CD4-positive, alpha-beta T cell (primary cell): ENCODE results near the gene CCDC157. TPM values are rescaled to one million over a fixed set of nuclear protein-coding genes. Genes with fewer than 3 reads are reported as not detected.
A peak's percentile ranks its signal among the peaks of the same experiment; 100 is the strongest.

Experiments
- ATAC-seq: fragments of 200-7000 bp; cut with Tn5 transposase; one replicate; pipeline ENCODE4 v1.10.0; 2022; ENCODE audit warnings: mild to moderate bottlenecking; ENCODE audit not compliant: poor library complexity
- CTCF ChIA-PET: fragments of 350-600 bp; sonication (Branson Sonifier 250); formaldehyde crosslinking; loops from one replicate; lab custom pipeline; 2021; ENCODE audit warnings: antibody characterized with exemption, inconsistent platforms; lab: Charles Lee
- POLR2A ChIA-PET: fragments of 350-600 bp; sonication (Branson Sonifier 250); formaldehyde crosslinking; loops from one replicate; lab custom pipeline; 2021; ENCODE audit warnings: antibody characterized with exemption, inconsistent platforms; lab: Charles Lee
- DNase-seq, 14 experiments: peaks; one replicate each; pipeline ENCODE4 v3.0.0-alpha.2; 2013 to 2020; ENCODE audit warnings: mixed read lengths in 2 of 14
- H3K27ac ChIP-seq, 2 donors: one replicate each; pipeline versions ENCODE4 v1.5.1 to v1.7.0; 2013; ENCODE audit warnings: low read length in 2 of 2, low read depth in 1 of 2, mild to moderate bottlenecking in 1 of 2
- H3K27me3 ChIP-seq, 2 experiments: 1 replicate in 1 of 2; 2 replicates in 1 of 2; pipeline versions ENCODE4 v1.6.1 to v1.7.0; 2013; ENCODE audit warnings: low read length in 2 of 2, control low read depth in 1 of 2, mild to moderate bottlenecking in 1 of 2, moderate library complexity in 1 of 2; ENCODE audit not compliant: insufficient read depth in 2 of 2, control insufficient read depth in 1 of 2
- H3K36me3 ChIP-seq: one replicate; pipeline ENCODE4 v1.6.1; 2013; ENCODE audit warnings: low read length, control low read depth; ENCODE audit not compliant: insufficient read depth
- H3K4me1 ChIP-seq: one replicate; pipeline ENCODE4 v1.6.1; 2013; ENCODE audit warnings: low read length, control low read depth; ENCODE audit not compliant: insufficient read depth
- H3K4me3 ChIP-seq: one replicate; pipeline ENCODE4 v1.5.1; 2013; ENCODE audit warnings: mild to moderate bottlenecking, low read length, moderate library complexity
- H3K9me3 ChIP-seq, 2 experiments: 1 replicate in 1 of 2; 2 replicates in 1 of 2; pipeline versions ENCODE4 v1.6.1 to v1.7.0; 2013; ENCODE audit warnings: low read length in 2 of 2, mild to moderate bottlenecking in 2 of 2, control low read depth in 1 of 2, moderate library complexity in 1 of 2; ENCODE audit not compliant: control insufficient read depth in 1 of 2, insufficient read depth in 1 of 2
- H3K27ac Mint-ChIP-seq: one replicate; pipeline ENCODE4 v1.8.0; 2020; ENCODE audit warnings: mixed read lengths
- H3K27me3 Mint-ChIP-seq: one replicate; pipeline ENCODE4 v1.8.0; 2021; ENCODE audit warnings: mixed read lengths
- H3K36me3 Mint-ChIP-seq: one replicate; pipeline ENCODE4 v1.8.0; 2021; ENCODE audit warnings: low read depth, mixed read lengths
- H3K4me1 Mint-ChIP-seq: one replicate; pipeline ENCODE4 v1.8.0; 2021; ENCODE audit warnings: low read depth, mixed read lengths
- H3K4me3 Mint-ChIP-seq: one replicate; pipeline ENCODE4 v1.8.0; 2020; ENCODE audit warnings: mild to moderate bottlenecking, mixed read lengths
- H3K9me3 Mint-ChIP-seq: one replicate; pipeline ENCODE4 v1.8.0; 2020; ENCODE audit warnings: mixed read lengths
- intact Hi-C, 2 experiments: fragments of 100-400 bp; cut with DNase I in 1 of 2; cut with micrococcal nuclease in 1 of 2; formaldehyde crosslinking; loops; one replicate each; pipeline versions ENCODE4 v1.15.1 to v1.9.0; 2023 to 2025; cut with DNase I, micrococcal nuclease
- total RNA-seq, 174 experiments: library from RNA in 2 of 174; stranded (reverse) in 2 of 174; gene quantifications; one replicate each; pipeline ENCODE4 v1.2.3 and lab custom pipeline; 2021 to 2026
- TF ChIP-seq, protein P1 (sequence below): fragments of 200-600 bp; IDR thresholded peaks from one replicate; pipeline ENCODE4 v1.8.0; 2022; ENCODE audit warnings: antibody characterized with exemption, mild to moderate bottlenecking

The CCDC157 gene
- total RNA-seq, 2 experiments from 2014 or later = 8.3 to 10.1 TPM

DNA sequence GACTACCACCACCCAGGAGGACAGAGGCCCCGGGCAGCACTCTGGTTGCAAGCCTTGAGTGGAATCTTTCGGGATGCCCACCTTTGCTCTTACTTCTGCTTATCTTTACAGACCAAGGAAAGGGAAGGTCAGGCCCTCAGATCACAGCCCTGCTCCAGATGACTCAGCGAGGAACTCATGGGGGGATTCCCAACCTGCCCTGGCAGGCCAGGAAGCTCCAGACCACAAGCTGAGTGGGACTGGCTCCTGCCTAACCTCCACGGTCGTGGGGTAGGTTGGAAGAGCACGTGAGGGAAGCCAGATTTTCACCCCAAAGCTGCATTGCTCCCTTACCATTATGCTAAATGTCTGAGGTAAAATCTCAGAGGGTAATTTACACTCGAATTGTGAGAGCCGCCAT is 41.9 kb upstream of the CCDC157 start:
- peak in 6 of 14 experiments; percentile 29 to 85 (median 58) for DNase-seq
- ATAC-seq = peak; percentile 59
- Histone ChIP-seq H3K36me3 (peaks cover 35% of the 10 kb centered on the region), H3K9me3 (no peaks in the 10 kb centered on the region), H3K4me3 (no peak overlapping the region), H3K4me1 (peaks cover 99% of the 10 kb centered on the region), H3K27me3 (no peaks in the 10 kb centered on the region), H3K27ac (peak overlapping the region; percentile 51 to 69)
- peaks cover 52% of the 10 kb centered on the region for H3K36me3 Mint-ChIP-seq
- peak overlapping the region; percentile 84 for H3K27ac Mint-ChIP-seq
- H3K4me3 Mint-ChIP-seq = peak overlapping the region; percentile 47
- intact Hi-C loops = no loop called here
- CTCF ChIA-PET = interaction anchor here (4.3 kb wide), 1 partner anchor 26 kb away, joined by 28 read pairs; the partner anchor contains the start of gene CASTOR1
- POLR2A ChIA-PET = interaction anchor here (2.0 to 6.4 kb wide), 4 partner anchors 9 to 42 kb away, joined by 7 to 66 read pairs (median 42); partner anchors contain the start of genes CASTOR1, CCDC157, SF3A1 and TBC1D10A
- no peaks in the 10 kb centered on the region for H3K27me3 Mint-ChIP-seq
- no peaks in the 10 kb centered on the region for H3K9me3 Mint-ChIP-seq
- H3K4me1 Mint-ChIP-seq = peaks cover 96% of the 10 kb centered on the region
- TF ChIP-seq, protein P1, sequence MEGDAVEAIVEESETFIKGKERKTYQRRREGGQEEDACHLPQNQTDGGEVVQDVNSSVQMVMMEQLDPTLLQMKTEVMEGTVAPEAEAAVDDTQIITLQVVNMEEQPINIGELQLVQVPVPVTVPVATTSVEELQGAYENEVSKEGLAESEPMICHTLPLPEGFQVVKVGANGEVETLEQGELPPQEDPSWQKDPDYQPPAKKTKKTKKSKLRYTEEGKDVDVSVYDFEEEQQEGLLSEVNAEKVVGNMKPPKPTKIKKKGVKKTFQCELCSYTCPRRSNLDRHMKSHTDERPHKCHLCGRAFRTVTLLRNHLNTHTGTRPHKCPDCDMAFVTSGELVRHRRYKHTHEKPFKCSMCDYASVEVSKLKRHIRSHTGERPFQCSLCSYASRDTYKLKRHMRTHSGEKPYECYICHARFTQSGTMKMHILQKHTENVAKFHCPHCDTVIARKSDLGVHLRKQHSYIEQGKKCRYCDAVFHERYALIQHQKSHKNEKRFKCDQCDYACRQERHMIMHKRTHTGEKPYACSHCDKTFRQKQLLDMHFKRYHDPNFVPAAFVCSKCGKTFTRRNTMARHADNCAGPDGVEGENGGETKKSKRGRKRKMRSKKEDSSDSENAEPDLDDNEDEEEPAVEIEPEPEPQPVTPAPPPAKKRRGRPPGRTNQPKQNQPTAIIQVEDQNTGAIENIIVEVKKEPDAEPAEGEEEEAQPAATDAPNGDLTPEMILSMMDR = no peak

DNA sequence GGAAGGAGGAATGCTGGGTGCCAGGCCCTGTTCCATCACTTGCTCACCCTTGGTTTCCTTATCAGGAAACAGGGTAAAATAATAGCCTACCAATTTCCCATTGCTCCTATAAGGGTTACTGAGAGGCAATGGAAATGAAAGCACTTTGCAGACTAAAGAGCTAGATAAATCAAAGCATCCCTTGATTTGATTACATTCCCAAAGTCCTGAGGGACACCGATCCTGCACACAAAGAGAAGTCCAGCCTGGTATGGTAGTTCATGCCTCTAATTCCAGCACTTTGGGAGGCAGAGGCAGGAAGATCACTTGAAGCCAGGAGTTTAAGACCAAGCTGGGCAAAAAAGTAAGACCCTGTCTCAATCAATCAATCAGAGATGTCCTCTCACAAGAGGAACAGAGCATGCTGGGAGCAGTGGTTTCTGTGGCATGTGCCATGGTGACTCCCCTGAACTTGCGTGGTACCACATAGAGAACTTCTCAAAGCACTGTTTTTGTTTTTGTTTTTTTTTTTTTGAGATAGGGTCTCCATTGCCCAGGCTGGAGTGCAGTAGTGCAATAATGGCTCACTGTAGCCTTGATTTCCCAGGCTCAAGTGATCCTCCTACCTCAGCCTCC is 40.7 kb upstream of the CCDC157 start:
- intact Hi-C loops = no loop called here
- Mint-ChIP-seq H3K4me1 (peaks cover 96% of the 10 kb centered on the region), H3K9me3 (no peaks in the 10 kb centered on the region), H3K27ac (peak overlapping the region; percentile 84), H3K4me3 (peak overlapping the region; percentile 60), H3K27me3 (no peaks in the 10 kb centered on the region), H3K36me3 (peaks cover 63% of the 10 kb centered on the region)
- H3K4me3 ChIP-seq = no peak overlapping the region
- ChIA-PET POLR2A (interaction anchor here (0.6 to 6.4 kb wide), 5 partner anchors 9 to 833 kb away, joined by 4 to 66 read pairs (median 31); partner anchors contain the start of genes CASTOR1, CCDC157, SF3A1 and TBC1D10A), CTCF (interaction anchor here (4.3 kb wide), 1 partner anchor 27 kb away, joined by 28 read pairs; the partner anchor contains the start of gene CASTOR1)
- H3K27ac ChIP-seq = peak overlapping the region; percentile 43 to 69
- DNase-seq = no peak
- peaks cover 46% of the 10 kb centered on the region for H3K36me3 ChIP-seq
- H3K9me3 ChIP-seq = no peaks in the 10 kb centered on the region
- ATAC-seq = no peak
- no peaks in the 10 kb centered on the region for H3K27me3 ChIP-seq
- TF ChIP-seq, protein P1 = no peak
- H3K4me1 ChIP-seq = peaks cover 99% of the 10 kb centered on the region

DNA sequence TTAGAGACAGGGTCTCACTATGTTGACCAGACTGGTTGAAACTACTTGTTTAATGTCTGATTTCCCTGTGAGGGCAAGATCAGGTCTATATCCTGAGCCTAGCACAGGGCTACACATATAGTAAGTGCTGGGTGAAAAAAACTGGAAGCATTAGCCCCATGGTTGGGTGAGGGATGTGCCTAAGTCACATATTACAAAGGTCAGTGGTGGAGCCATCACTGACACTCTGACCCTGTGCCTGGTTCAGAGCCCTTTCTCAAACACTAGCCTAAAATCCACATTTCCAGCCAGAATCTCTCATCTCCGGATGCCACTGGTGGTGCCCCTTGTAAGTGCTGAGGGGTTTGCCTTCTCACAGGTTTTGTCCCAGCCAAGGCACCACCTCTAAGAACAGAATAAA is 39.0 kb upstream of the CCDC157 start:
- H3K27ac Mint-ChIP-seq = peak overlapping the region; percentile 84
- ATAC-seq (no peak), DNase-seq (no peak)
- Histone ChIP-seq H3K4me1 (peaks cover 99% of the 10 kb centered on the region), H3K36me3 (peaks cover 55% of the 10 kb centered on the region), H3K4me3 (no peak overlapping the region), H3K9me3 (no peaks in the 10 kb centered on the region), H3K27ac (peak overlapping the region; percentile 23 to 40), H3K27me3 (no peaks in the 10 kb centered on the region)
- peak overlapping the region; percentile 50 for H3K4me3 Mint-ChIP-seq
- peaks cover 92% of the 10 kb centered on the region for H3K4me1 Mint-ChIP-seq
- POLR2A ChIA-PET = interaction anchor here (2.1 to 11.4 kb wide), 4 partner anchors 12 to 39 kb away, joined by 6 to 290 read pairs (median 42); partner anchors contain the start of genes CASTOR1, CCDC157 and SF3A1
- CTCF ChIA-PET = interaction anchor here (4.3 kb wide), 1 partner anchor 28 kb away, joined by 28 read pairs; the partner anchor contains the start of gene CASTOR1
- TF ChIP-seq, protein P1 = no peak
- peaks cover 73% of the 10 kb centered on the region for H3K36me3 Mint-ChIP-seq
- intact Hi-C loops = no loop called here
- H3K9me3 Mint-ChIP-seq = no peaks in the 10 kb centered on the region
- no peaks in the 10 kb centered on the region for H3K27me3 Mint-ChIP-seq
